PC-9 (cell line): Measurements from ENCODE around the gene GJB4. TPM values are rescaled to one million over a fixed set of nuclear protein-coding genes. Genes with fewer than 3 reads are reported as not detected.
A peak's percentile ranks its signal among the peaks of the same experiment; 100 is the strongest.

Experiments
- BruUV-seq: library from RNA; stranded (reverse); fragments of 400-500 nt; replicated peaks from 2 replicates; lab custom pipeline; 2021; lab: Mats Ljungman, UMichigan
- CTCF ChIA-PET: fragments of 300-600 bp; sonication (Branson Sonifier 250); formaldehyde crosslinking; loops from one replicate; lab custom pipeline; 2022; ENCODE audit warnings: antibody characterized with exemption; lab: Charles Lee
- POLR2A ChIA-PET: fragments of 300-600 bp; sonication (Branson Sonifier 250); formaldehyde crosslinking; loops from one replicate; lab custom pipeline; 2022; ENCODE audit warnings: antibody characterized with exemption; ENCODE audit not compliant: unreplicated experiment; lab: Charles Lee
- DNase-seq, 2 experiments: peaks; one replicate each; pipeline versions ENCODE4 v3.0.0 to v3.0.0-alpha.2; 2015 to 2022; ENCODE audit warnings: mixed read lengths in 1 of 2
- H2AFZ ChIP-seq: fragments of 200-600 bp; sonication (generic); 2 replicates; pipeline ENCODE4 v1.8.1; 2017; ENCODE audit warnings: antibody characterized with exemption
- H3F3A ChIP-seq: fragments of 200-600 bp; sonication (generic); 2 replicates; pipeline ENCODE4 v1.8.1; 2017; ENCODE audit warnings: antibody characterized with exemption, mild to moderate bottlenecking, low read depth; ENCODE audit not compliant: insufficient read depth
- H3K27ac ChIP-seq: fragments of 200-600 bp; sonication (generic); 2 replicates; pipeline ENCODE4 v1.6.1; 2016; ENCODE audit warnings: mixed run types
- H3K27me3 ChIP-seq: fragments of 200-600 bp; sonication (generic); 2 replicates; pipeline ENCODE4 v1.6.1; 2016; ENCODE audit warnings: low read depth, mixed run types; ENCODE audit not compliant: insufficient read depth
- H3K36me3 ChIP-seq: fragments of 200-600 bp; sonication (generic); 2 replicates; pipeline ENCODE4 v1.6.1; 2016; ENCODE audit warnings: low read depth, mixed run types
- H3K4me1 ChIP-seq: fragments of 200-600 bp; sonication (generic); replicated peaks from 2 replicates; pipeline ENCODE4 v1.6.1; 2016; ENCODE audit warnings: mixed run types; ENCODE audit not compliant: insufficient read depth
- H3K4me2 ChIP-seq: fragments of 200-600 bp; sonication (generic); 2 replicates; pipeline ENCODE4 v1.6.1; 2017; ENCODE audit warnings: mixed run types
- H3K4me3 ChIP-seq: fragments of 200-600 bp; sonication (generic); 2 replicates; pipeline ENCODE4 v1.6.1; 2016; ENCODE audit warnings: mixed run types
- H3K79me2 ChIP-seq: fragments of 200-600 bp; sonication (generic); 2 replicates; pipeline ENCODE4 v1.6.1; 2017; ENCODE audit warnings: low read depth, mixed run types
- H3K9me2 ChIP-seq: fragments of 200-600 bp; sonication (generic); 2 replicates; pipeline ENCODE4 v1.8.1; 2017; ENCODE audit warnings: mild to moderate bottlenecking; ENCODE audit not compliant: insufficient read depth
- H3K9me3 ChIP-seq: fragments of 200-600 bp; sonication (generic); 2 replicates; pipeline ENCODE4 v1.8.1; 2016; ENCODE audit warnings: low read depth; ENCODE audit not compliant: insufficient read depth
- H4K20me1 ChIP-seq: fragments of 200-600 bp; sonication (generic); 2 replicates; pipeline ENCODE4 v1.8.1; 2017; ENCODE audit not compliant: insufficient read depth
- CTCF ChIP-seq: fragments of 200-600 bp; sonication (generic); conservative IDR thresholded peaks from 2 replicates; pipeline ENCODE4 v1.6.1; 2017; ENCODE audit warnings: mixed run types, antibody characterized with exemption, mild to moderate bottlenecking, moderate library complexity
- EZH2 ChIP-seq: fragments of 200-600 bp; sonication (generic); IDR thresholded peaks from 2 replicates; pipeline ENCODE4 v1.8.0; 2017; ENCODE audit warnings: antibody characterized with exemption, low read depth
- intact Hi-C: fragments of 100-400 bp; cut with micrococcal nuclease; formaldehyde crosslinking; loops from one replicate; pipeline ENCODE4 v1.10.0; 2022; ENCODE audit not compliant: unreplicated experiment
- total RNA-seq: library from RNA; stranded (reverse); gene quantifications from 2 replicates; pipeline ENCODE4 v1.2.3, GENCODE V29; 2021

GJB4 gene
- total RNA-seq, 1 experiment from 2014 or later, result 5.8 TPM

GRCh38 chr1:34787461-34788420, 28.2 kb downstream of the GJB4 start:
- H3K27ac ChIP-seq, result no peak overlapping the region
- no peak overlapping the region for H3K4me2 ChIP-seq
- no peak overlapping the region for H2AFZ ChIP-seq
- TF ChIP-seq EZH2 (no peak), CTCF (peak; percentile 17; the same call in 1 of the 2 replicates)
- no peak overlapping the region for H3K4me3 ChIP-seq
- peaks cover 26% of the 10 kb centered on the region; the same call in 1 of the 2 replicates for H3K36me3 ChIP-seq
- peaks cover 44% of the 10 kb centered on the region for H3F3A ChIP-seq
- intact Hi-C loops, result loop anchor here (5.0 kb wide), 1 partner anchor 80 kb away; no protein-coding TSS in a partner anchor
- CTCF ChIA-PET, result interaction anchor here (0.6 to 1.5 kb wide), 3 partner anchors 65 to 1158 kb away, joined by 3 to 10 read pairs (median 7); no protein-coding TSS in a partner anchor
- DNase-seq, result peak in 1 of 2 experiments; percentile 30
- no TSS peak for BruUV-seq
- peaks cover 18% of the 10 kb centered on the region for H3K4me1 ChIP-seq
- H4K20me1 ChIP-seq, result peaks cover 30% of the 10 kb centered on the region
- no peaks in the 10 kb centered on the region for H3K9me2 ChIP-seq
- POLR2A ChIA-PET, result no interaction called here
- no peaks in the 10 kb centered on the region for H3K9me3 ChIP-seq
- H3K27me3 ChIP-seq, result no peaks in the 10 kb centered on the region
- peaks cover 28% of the 10 kb centered on the region for H3K79me2 ChIP-seq

GRCh38 chr1:34790985-34791384, 31.4 kb downstream of the GJB4 start:
- intact Hi-C loops, result no loop called here
- CTCF ChIA-PET, result interaction anchor here (1.2 kb wide), 1 partner anchor 62 kb away, joined by 3 read pairs; no protein-coding TSS in a partner anchor
- H3K4me2 ChIP-seq, result no peak overlapping the region
- TF ChIP-seq CTCF (no peak), EZH2 (no peak)
- no peaks in the 10 kb centered on the region for H3K9me3 ChIP-seq
- peaks cover 8% of the 10 kb centered on the region; the same call in 1 of the 2 replicates for H3K36me3 ChIP-seq
- no peaks in the 10 kb centered on the region for H3K79me2 ChIP-seq
- no peak overlapping the region for H2AFZ ChIP-seq
- no TSS peak for BruUV-seq
- H3K9me2 ChIP-seq, result no peaks in the 10 kb centered on the region
- H3K4me1 ChIP-seq, result no peaks in the 10 kb centered on the region
- no peak overlapping the region for H3K4me3 ChIP-seq
- peaks cover 9% of the 10 kb centered on the region for H4K20me1 ChIP-seq
- H3K27ac ChIP-seq, result no peak overlapping the region
- POLR2A ChIA-PET, result no interaction called here
- no peaks in the 10 kb centered on the region for H3K27me3 ChIP-seq
- DNase-seq, result no peak
- peaks cover 18% of the 10 kb centered on the region; the same call in 1 of the 2 replicates for H3F3A ChIP-seq

GRCh38 chr1:34792424-34792823, 32.9 kb downstream of the GJB4 start:
- no peak overlapping the region for H2AFZ ChIP-seq
- no peak overlapping the region for H3K4me3 ChIP-seq
- ChIA-PET POLR2A (no interaction called here), CTCF (no interaction called here)
- no peaks in the 10 kb centered on the region for H3K9me3 ChIP-seq
- H3K4me1 ChIP-seq, result no peaks in the 10 kb centered on the region
- intact Hi-C loops, result no loop called here
- H3F3A ChIP-seq, result peaks cover 6% of the 10 kb centered on the region; the same call in 1 of the 2 replicates
- TF ChIP-seq CTCF (no peak), EZH2 (no peak)
- no peak overlapping the region for H3K4me2 ChIP-seq
- no peaks in the 10 kb centered on the region for H3K36me3 ChIP-seq
- no peaks in the 10 kb centered on the region for H3K79me2 ChIP-seq
- peaks cover 4% of the 10 kb centered on the region for H3K27me3 ChIP-seq
- H4K20me1 ChIP-seq, result no peaks in the 10 kb centered on the region
- no TSS peak for BruUV-seq
- no peaks in the 10 kb centered on the region for H3K9me2 ChIP-seq
- no peak for DNase-seq
- no peak overlapping the region for H3K27ac ChIP-seq
